ENCODE measurements around the gene FIGNL2. TPM values are rescaled to one million over a fixed set of nuclear protein-coding genes. Genes with fewer than 3 reads are reported as not detected.

The FIGNL2 gene
- total and polyA plus RNA-seq, 2 of the 4 experiments (the other 2 are of a cell fraction) = under 0.01 to 0.12 TPM

GRCh38 chr12:51852404-51853137, 4.1 kb upstream of the FIGNL2 start:
- CTCF ChIA-PET = no interaction called here
- ATAC-seq (ENCODE audit: low read depth) = no peak

More at GRCh38 chr12:51852404-51853137, 4.1 kb upstream of the FIGNL2 start:
- Histone ChIP-seq H3K4me2 (ENCODE audit: low read depth, low read length) (no peak overlapping the region), H3K27me3 (ENCODE audit: control insufficient read depth, insufficient read depth, low read length) (peaks cover 26% of the 10 kb centered on the region), H3K4ac (ENCODE audit: low read depth, low read length) (no peak overlapping the region), H2BK15ac (ENCODE audit: low read depth, low read length) (no peak overlapping the region), H3K9me1 (ENCODE audit: insufficient read depth, low read length) (no peaks in the 10 kb centered on the region), H2AK9ac (replicated peaks; ENCODE audit: low read depth, low read length, poor library complexity) (peak overlapping the region; percentile 42), H3K36me3 (ENCODE audit: control insufficient read depth, insufficient read depth, low read length) (no peaks in the 10 kb centered on the region), H3K56ac (ENCODE audit: extremely low read depth, insufficient read depth, low read length) (no peak overlapping the region), H3K9ac (ENCODE audit: low read depth, low read length) (no peak overlapping the region), H3K27ac (ENCODE audit: insufficient read depth, low read length) (no peak overlapping the region), H3K9me3 (ENCODE audit: control insufficient read depth, insufficient read depth, low read length) (no peaks in the 10 kb centered on the region), H2BK120ac (ENCODE audit: low read depth, low read length) (no peak overlapping the region), H4K91ac (ENCODE audit: insufficient read depth, low read depth, low read length) (no peak overlapping the region), H3K79me1 (ENCODE audit: low read depth in 1 of 2, low read length in 2 of 2) (no peaks in the 10 kb centered on the region), H3K4me1 (ENCODE audit: control insufficient read depth, insufficient read depth, low read length) (no peaks in the 10 kb centered on the region; the same call in 1 of the 2 replicates), H2BK20ac (ENCODE audit: low read depth, low read length) (no peak overlapping the region), H3K18ac (ENCODE audit: low read depth, low read length) (no peak overlapping the region), H4K20me1 (ENCODE audit: insufficient read depth, low read length) (no peaks in the 10 kb centered on the region), H4K5ac (ENCODE audit: low read depth, low read length) (no peak overlapping the region), H2AK5ac (ENCODE audit: low read depth, low read length) (peak overlapping the region; percentile 6; the same call in 1 of the 2 replicates), H4K8ac (ENCODE audit: low read depth in 2 of 2, low read length in 2 of 2) (no peak overlapping the region), H3K23ac (ENCODE audit: low read depth, low read length) (no peak overlapping the region), H3K4me3 (ENCODE audit: insufficient read depth, low read depth, low read length) (no peak overlapping the region), H2AFZ (replicated peaks; ENCODE audit: low read length, poor library complexity) (peak overlapping the region; percentile 21), H2BK5ac (ENCODE audit: low read depth, low read length, poor library complexity, severe bottlenecking) (no peak overlapping the region), H3K14ac (replicated peaks; ENCODE audit: low read depth, low read length) (no peak overlapping the region)
- BruUV-seq (replicated peaks) = no TSS peak
- 90% methylated on average over 2 of the region's 5 CpGs; no CpG with 5 or more reads in 1 of the 2 experiments for WGBS, 2 experiments (ENCODE audit: extremely low coverage in 2 of 2, insufficient read length in 1 of 2)
- intact Hi-C loops (cut with micrococcal nuclease) (no loop called here), in situ Hi-C loops (cut with MboI; ENCODE audit: low sequenced_read_pairs) (no loop called here), dilution Hi-C loops (cut with HindIII; ENCODE audit: low sequenced_read_pairs, unreplicated experiment) (loop anchor here (25.0 kb wide), 1 partner anchor 110 kb away; the partner anchor contains the start of gene ACVR1B)
- TF ChIP-seq MXI1 (IDR thresholded peaks at IDR 0.05; ENCODE audit: borderline replicate concordance, low read depth, low read length) = no peak
- TF ChIP-seq FOS (IDR thresholded peaks at IDR 0.05; ENCODE audit: low read depth, low read length) = no peak
- TF ChIP-seq MAFK (IDR thresholded peaks at IDR 0.05; ENCODE audit: low read depth, low read length) = no peak
- no peak for TF ChIP-seq CTCF (conservative IDR thresholded peaks at IDR 0.05; ENCODE audit: low read depth, low read length)
- TF ChIP-seq RFX5 (IDR thresholded peaks at IDR 0.05; ENCODE audit: low read depth, low read length) = no peak
- TF ChIP-seq NFE2L2 (IDR thresholded peaks at IDR 0.05; ENCODE audit: low read depth, low read length) = no peak
- TF ChIP-seq RAD21 (IDR thresholded peaks at IDR 0.05; ENCODE audit: low read length) = no peak
- no peak for TF ChIP-seq RCOR1 (IDR thresholded peaks at IDR 0.05; ENCODE audit: insufficient replicate concordance, low read length)
- no peak for TF ChIP-seq CHD1 (IDR thresholded peaks at IDR 0.05; ENCODE audit: low read depth, low read length)
- TF ChIP-seq SMC3 (IDR thresholded peaks at IDR 0.05; ENCODE audit: low read depth, low read length) = no peak
- TF ChIP-seq CEBPB (IDR thresholded peaks at IDR 0.05; ENCODE audit: low read depth, low read length) = no peak
- TF ChIP-seq BHLHE40 (IDR thresholded peaks at IDR 0.05; ENCODE audit: low read depth, low read length) = no peak
- no peak for TF ChIP-seq MAZ (IDR thresholded peaks at IDR 0.05; ENCODE audit: borderline replicate concordance, low read depth, low read length)
- TF ChIP-seq, protein P1, sequence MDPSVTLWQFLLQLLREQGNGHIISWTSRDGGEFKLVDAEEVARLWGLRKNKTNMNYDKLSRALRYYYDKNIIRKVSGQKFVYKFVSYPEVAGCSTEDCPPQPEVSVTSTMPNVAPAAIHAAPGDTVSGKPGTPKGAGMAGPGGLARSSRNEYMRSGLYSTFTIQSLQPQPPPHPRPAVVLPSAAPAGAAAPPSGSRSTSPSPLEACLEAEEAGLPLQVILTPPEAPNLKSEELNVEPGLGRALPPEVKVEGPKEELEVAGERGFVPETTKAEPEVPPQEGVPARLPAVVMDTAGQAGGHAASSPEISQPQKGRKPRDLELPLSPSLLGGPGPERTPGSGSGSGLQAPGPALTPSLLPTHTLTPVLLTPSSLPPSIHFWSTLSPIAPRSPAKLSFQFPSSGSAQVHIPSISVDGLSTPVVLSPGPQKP (IDR thresholded peaks at IDR 0.05; ENCODE audit: borderline replicate concordance, low read depth, low read length) = no peak
- TF ChIP-seq, protein P2, sequence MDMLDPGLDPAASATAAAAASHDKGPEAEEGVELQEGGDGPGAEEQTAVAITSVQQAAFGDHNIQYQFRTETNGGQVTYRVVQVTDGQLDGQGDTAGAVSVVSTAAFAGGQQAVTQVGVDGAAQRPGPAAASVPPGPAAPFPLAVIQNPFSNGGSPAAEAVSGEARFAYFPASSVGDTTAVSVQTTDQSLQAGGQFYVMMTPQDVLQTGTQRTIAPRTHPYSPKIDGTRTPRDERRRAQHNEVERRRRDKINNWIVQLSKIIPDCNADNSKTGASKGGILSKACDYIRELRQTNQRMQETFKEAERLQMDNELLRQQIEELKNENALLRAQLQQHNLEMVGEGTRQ (IDR thresholded peaks at IDR 0.05; ENCODE audit: low read depth, low read length) = no peak
- TF ChIP-seq POLR2A (IDR thresholded peaks at IDR 0.05; ENCODE audit: low read depth, low read length) = no peak
- DNase-seq = no peak
- POLR2A ChIA-PET (ENCODE audit: unreplicated experiment) = no interaction called here

All from IMR-90 (cell line).